Activated B cell treated with CpG ODN at 0.5 μM for 24 hours (primary cell): ENCODE data around the gene IL32. TPM values are rescaled to one million over a fixed set of nuclear protein-coding genes. Genes with fewer than 3 reads are reported as not detected.

ENCODE experiments used
- total RNA-seq: library from RNA; stranded (reverse); gene quantifications from 2 replicates; pipeline ENCODE4 v1.2.3, GENCODE V29; 2022

Gene IL32
- total RNA-seq, 1 donor from 2014 or later = 3.4 TPM

Other genes with a start within 250 kb of the IL32 start
- gene PRSS21, start 248.4 kb upstream of the IL32 start, total RNA-seq = 2.4 and 3.2 TPM in 2 replicates
- gene ZG16B, start 235.3 kb upstream of the IL32 start, total RNA-seq = 0.33 TPM in 1 of 2 replicates, not detected in the other
- gene PRSS22, start 207.5 kb upstream of the IL32 start, total RNA-seq = not detected in 2 replicates
- gene FLYWCH2, start 182.4 kb upstream of the IL32 start, total RNA-seq = 19.4 and 20.3 TPM in 2 replicates
- gene FLYWCH1, start 153.7 kb upstream of the IL32 start, total RNA-seq = 53.5 and 59.9 TPM in 2 replicates
- gene KREMEN2, start 101.4 kb upstream of the IL32 start, total RNA-seq = 1.3 and 1.7 TPM in 2 replicates
- gene PAQR4, start 96.3 kb upstream of the IL32 start, total RNA-seq = 2.4 and 2.7 TPM in 2 replicates
- 3.8 and 4.3 TPM in 2 replicates for gene PKMYT1, start 85.2 kb upstream of the IL32 start, total RNA-seq
- gene CLDN9, start 52.7 kb upstream of the IL32 start, total RNA-seq = not detected in 2 replicates
- not detected in 2 replicates for gene CLDN6, start 47.5 kb upstream of the IL32 start, total RNA-seq
- gene TNFRSF12A, start 45.3 kb upstream of the IL32 start, total RNA-seq = 0.47 and 1.0 TPM in 2 replicates
- gene HCFC1R1, start 41.7 kb upstream of the IL32 start, total RNA-seq = 17.7 and 20.4 TPM in 2 replicates
- gene THOC6, start 41.6 kb upstream of the IL32 start, total RNA-seq = 45.8 and 47.1 TPM in 2 replicates
- gene BICDL2, start 28.7 kb upstream of the IL32 start, total RNA-seq = not detected in 2 replicates
- gene MMP25, start 19.1 kb upstream of the IL32 start, total RNA-seq = 0.13 and 0.34 TPM in 2 replicates
- gene ZSCAN10, start 33.7 kb downstream of the IL32 start, total RNA-seq = not detected in 2 replicates
- gene ZNF205, start 46.9 kb downstream of the IL32 start, total RNA-seq = not detected in 2 replicates
- gene ZNF213, start 69.4 kb downstream of the IL32 start, total RNA-seq = 5.6 and 5.7 TPM in 2 replicates
- not detected in 2 replicates for gene OR1F1, start 122.6 kb downstream of the IL32 start, total RNA-seq
- 13.6 and 15.1 TPM in 2 replicates for gene ZNF200, start 169.5 kb downstream of the IL32 start, total RNA-seq
- gene MEFV, start 191.0 kb downstream of the IL32 start, total RNA-seq = not detected in 2 replicates
- 42.7 and 42.9 TPM in 2 replicates for gene ZNF263, start 217.9 kb downstream of the IL32 start, total RNA-seq
- 6.7 and 11.0 TPM in 2 replicates for gene TIGD7, start 239.8 kb downstream of the IL32 start, total RNA-seq
- 84.0 and 97.9 TPM in 2 replicates for gene ZNF75A, start 239.9 kb downstream of the IL32 start, total RNA-seq